Measurements from ENCODE around the gene SLC1A1. TPM values are rescaled to one million over a fixed set of nuclear protein-coding genes. Genes with fewer than 3 reads are reported as not detected.

Gene SLC1A1
- total RNA-seq, 2 donors from 2014 or later, result 32.0 to 42.3 TPM

- ATAC-seq (no peak), DNase-seq (no peak)
- intact Hi-C loops (cut with DNase I, micrococcal nuclease), result no loop called here
Measured at GRCh38 chr9:4566806-4567205, 76.5 kb downstream of the SLC1A1 start.

GRCh38 chr9:4567601-4568000, 77.3 kb downstream of the SLC1A1 start:
- intact Hi-C loops (cut with DNase I, micrococcal nuclease), result no loop called here
- DNase-seq (no peak), ATAC-seq (no peak)

GRCh38 chr9:4569101-4569500, 78.8 kb downstream of the SLC1A1 start:
- ATAC-seq, result no peak
- no peak for DNase-seq
- intact Hi-C loops (cut with DNase I, micrococcal nuclease), result no loop called here

- ATAC-seq (no peak), DNase-seq (no peak)
- intact Hi-C loops (cut with DNase I, micrococcal nuclease), result no loop called here
Measured at GRCh38 chr9:4572184-4572826, 82.0 kb downstream of the SLC1A1 start.

GRCh38 chr9:4573176-4573575, 82.9 kb downstream of the SLC1A1 start:
- no peak for DNase-seq
- intact Hi-C loops (cut with DNase I, micrococcal nuclease), result no loop called here
- ATAC-seq, result no peak

- intact Hi-C loops (cut with DNase I, micrococcal nuclease), result no loop called here
- DNase-seq (no peak), ATAC-seq (no peak)
Measured at GRCh38 chr9:4573634-4574389, 83.5 kb downstream of the SLC1A1 start.

GRCh38 chr9:4574657-4575243, 84.5 kb downstream of the SLC1A1 start:
- intact Hi-C loops (cut with DNase I, micrococcal nuclease), result no loop called here
- ATAC-seq, result no peak

GRCh38 chr9:4575997-4576396, 85.7 kb downstream of the SLC1A1 start:
- ATAC-seq (no peak), DNase-seq (no peak)

More at GRCh38 chr9:4574657-4575243, 84.5 kb downstream of the SLC1A1 start:
- no peak for DNase-seq

GRCh38 chr9:4576448-4576847, 86.2 kb downstream of the SLC1A1 start:
- DNase-seq (no peak), ATAC-seq (no peak)
- intact Hi-C loops (cut with DNase I, micrococcal nuclease), result no loop called here

More at GRCh38 chr9:4575997-4576396, 85.7 kb downstream of the SLC1A1 start:
- intact Hi-C loops (cut with DNase I, micrococcal nuclease), result no loop called here

GRCh38 chr9:4579001-4579400, 88.7 kb downstream of the SLC1A1 start:
- no peak for DNase-seq
- intact Hi-C loops (cut with DNase I, micrococcal nuclease), result no loop called here
- no peak for ATAC-seq

- no peak for ATAC-seq
- DNase-seq, result no peak
- intact Hi-C loops (cut with DNase I, micrococcal nuclease), result no loop called here
Measured at GRCh38 chr9:4581035-4581760, 90.9 kb downstream of the SLC1A1 start.

- ATAC-seq, result no peak
- intact Hi-C loops (cut with DNase I, micrococcal nuclease), result no loop called here
- DNase-seq, result no peak
Measured at GRCh38 chr9:4581861-4582565, 91.7 kb downstream of the SLC1A1 start.

GRCh38 chr9:4583001-4583400, 92.7 kb downstream of the SLC1A1 start:
- DNase-seq (no peak), ATAC-seq (no peak)
- intact Hi-C loops (cut with DNase I, micrococcal nuclease), result no loop called here

- no peak for ATAC-seq
- intact Hi-C loops (cut with DNase I, micrococcal nuclease), result no loop called here
- no peak for DNase-seq
Measured at GRCh38 chr9:4584636-4585035, 94.4 kb downstream of the SLC1A1 start.

GRCh38 chr9:4585135-4585534, 94.9 kb downstream of the SLC1A1 start:
- ATAC-seq, result no peak
- intact Hi-C loops (cut with DNase I, micrococcal nuclease), result no loop called here
- no peak for DNase-seq

- intact Hi-C loops (cut with DNase I, micrococcal nuclease), result no loop called here
- ATAC-seq (no peak), DNase-seq (no peak)
Measured at GRCh38 chr9:4588721-4589120, 98.5 kb downstream of the SLC1A1 start.

- no peak for ATAC-seq
- intact Hi-C loops (cut with DNase I, micrococcal nuclease), result no loop called here
- DNase-seq, result no peak
Measured at GRCh38 chr9:4590430-4591122, 100.3 kb downstream of the SLC1A1 start.

GRCh38 chr9:4591123-4591500, 100.8 kb downstream of the SLC1A1 start:
- intact Hi-C loops (cut with DNase I, micrococcal nuclease), result no loop called here
- ATAC-seq (no peak), DNase-seq (no peak)

- DNase-seq (no peak), ATAC-seq (no peak)
- intact Hi-C loops (cut with DNase I, micrococcal nuclease), result no loop called here
Measured at GRCh38 chr9:4592295-4592694, 102.0 kb downstream of the SLC1A1 start.

Data from left colon (tissue), 2 donors.